Fibroblast of lung (primary cell): ENCODE data around the gene FXYD4.

Experiments
- CTCF ChIP-seq, 2 donors: IDR thresholded peaks in 1 of 2; conservative IDR thresholded peaks in 1 of 2; 1 replicate in 1 of 2; 2 replicates in 1 of 2; pipeline ENCODE4 v1.5.1; 2011 to 2012; ENCODE audit warnings: low read length in 2 of 2, control low read depth in 1 of 2, inconsistent platforms in 1 of 2, low read depth in 1 of 2, mild to moderate bottlenecking in 1 of 2
- EZH2 ChIP-seq: IDR thresholded peaks from 2 replicates; pipeline ENCODE4 v1.5.1; 2012; ENCODE audit warnings: low read length, control low read depth, mild to moderate bottlenecking; ENCODE audit errors: missing control alignments

- no peak for TF ChIP-seq CTCF (conservative IDR thresholded peaks at IDR 0.05 in 1 of 2, IDR thresholded peaks at IDR 0.05 in 1 of 2; ENCODE audit: low read depth in 1 of 2, low read length in 2 of 2)
- TF ChIP-seq EZH2: no peak
Observed at GRCh38 chr10:43399320-43400310, 28.2 kb downstream of the FXYD4 start.
